GM21390 (cell line): ENCODE results near the gene WNT7A.
"Not testable (repeated sequence)": the region's sequence is repeated elsewhere in the genome, so short reads cannot be mapped to it uniquely, and the experiment has no call there.

ENCODE experiments used
- ATAC-seq: cut with Tn5 transposase; IDR thresholded peaks from one replicate; pipeline ENCODE4 v1.9.1; 2021; ENCODE audit not compliant: unreplicated experiment

Gene WNT7A

GRCh38 chr3:13866041-13866965, 13.6 kb downstream of the WNT7A start:
- ATAC-seq, result no peak

- no peak for ATAC-seq
These were observed 14.3 kb downstream of the WNT7A start for GRCh38 chr3:13865581-13865980.

- no peak for ATAC-seq
These were observed 14.8 kb downstream of the WNT7A start for GRCh38 chr3:13865106-13865505.

- ATAC-seq, result no peak
These were observed 15.8 kb downstream of the WNT7A start for GRCh38 chr3:13863965-13864595.

- ATAC-seq, result no peak
These were observed 16.4 kb downstream of the WNT7A start for GRCh38 chr3:13863382-13863952.

GRCh38 chr3:13861461-13861860, 18.4 kb downstream of the WNT7A start:
- no peak for ATAC-seq

- no peak for ATAC-seq
These were observed 19.9 kb downstream of the WNT7A start for GRCh38 chr3:13860001-13860400.

- no peak for ATAC-seq
These were observed 20.9 kb downstream of the WNT7A start for GRCh38 chr3:13858768-13859520.

GRCh38 chr3:13857702-13858380, 22.0 kb downstream of the WNT7A start:
- no peak for ATAC-seq

- not testable (repeated sequence) for ATAC-seq
These were observed 23.2 kb downstream of the WNT7A start for GRCh38 chr3:13856628-13857027.

- ATAC-seq, result no peak
These were observed 23.9 kb downstream of the WNT7A start for GRCh38 chr3:13856006-13856405.

GRCh38 chr3:13854492-13854891, 25.4 kb downstream of the WNT7A start:
- ATAC-seq, result no peak

- no peak for ATAC-seq
These were observed 25.9 kb downstream of the WNT7A start for GRCh38 chr3:13853978-13854296.

GRCh38 chr3:13853256-13853977, 26.5 kb downstream of the WNT7A start:
- ATAC-seq, result no peak

GRCh38 chr3:13852638-13853009, 27.2 kb downstream of the WNT7A start:
- no peak for ATAC-seq

- ATAC-seq, result no peak
These were observed 27.8 kb downstream of the WNT7A start for GRCh38 chr3:13851997-13852637.

GRCh38 chr3:13851091-13851849, 28.6 kb downstream of the WNT7A start:
- ATAC-seq, result no peak

GRCh38 chr3:13850161-13850945, 29.5 kb downstream of the WNT7A start:
- no peak for ATAC-seq
